ENCODE measurements around the gene FBXW11.

DNA sequence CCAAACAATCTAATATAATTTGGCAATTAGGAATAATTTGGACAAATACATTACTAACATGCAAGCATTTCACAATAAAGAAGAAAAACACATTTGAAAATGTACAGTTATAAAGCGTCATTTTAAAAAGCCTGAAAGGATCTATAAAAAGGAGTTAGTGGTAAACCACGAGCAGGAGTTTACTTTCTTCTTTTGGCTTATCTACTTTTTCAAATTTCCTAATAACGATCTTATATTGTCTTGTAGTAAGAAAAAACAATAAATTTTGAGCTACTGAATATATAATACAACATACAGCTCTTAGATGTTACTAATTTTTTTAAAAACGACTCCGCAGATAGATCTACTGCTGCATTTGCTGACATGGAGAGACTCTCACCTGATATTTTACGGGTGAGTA, 141.0 kb downstream of the FBXW11 start:
- TF ChIP-seq POLR2A (IDR thresholded peaks at IDR 0.05) = no peak
- TF ChIP-seq, protein P1, sequence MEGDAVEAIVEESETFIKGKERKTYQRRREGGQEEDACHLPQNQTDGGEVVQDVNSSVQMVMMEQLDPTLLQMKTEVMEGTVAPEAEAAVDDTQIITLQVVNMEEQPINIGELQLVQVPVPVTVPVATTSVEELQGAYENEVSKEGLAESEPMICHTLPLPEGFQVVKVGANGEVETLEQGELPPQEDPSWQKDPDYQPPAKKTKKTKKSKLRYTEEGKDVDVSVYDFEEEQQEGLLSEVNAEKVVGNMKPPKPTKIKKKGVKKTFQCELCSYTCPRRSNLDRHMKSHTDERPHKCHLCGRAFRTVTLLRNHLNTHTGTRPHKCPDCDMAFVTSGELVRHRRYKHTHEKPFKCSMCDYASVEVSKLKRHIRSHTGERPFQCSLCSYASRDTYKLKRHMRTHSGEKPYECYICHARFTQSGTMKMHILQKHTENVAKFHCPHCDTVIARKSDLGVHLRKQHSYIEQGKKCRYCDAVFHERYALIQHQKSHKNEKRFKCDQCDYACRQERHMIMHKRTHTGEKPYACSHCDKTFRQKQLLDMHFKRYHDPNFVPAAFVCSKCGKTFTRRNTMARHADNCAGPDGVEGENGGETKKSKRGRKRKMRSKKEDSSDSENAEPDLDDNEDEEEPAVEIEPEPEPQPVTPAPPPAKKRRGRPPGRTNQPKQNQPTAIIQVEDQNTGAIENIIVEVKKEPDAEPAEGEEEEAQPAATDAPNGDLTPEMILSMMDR (IDR thresholded peaks at IDR 0.05) = no peak

Data from thyroid gland (tissue), 4 donors.